Measurements from ENCODE around the gene LEO1. TPM values are rescaled to one million over a fixed set of nuclear protein-coding genes. Genes with fewer than 3 reads are reported as not detected.

Gene LEO1
- total and polyA plus RNA-seq, 4 donors, result 11.3 to 23.3 (median 13.9) TPM

GRCh38 chr15:51992953-51993352 lies 21.4 kb upstream of the LEO1 start:
- TF ChIP-seq HNF4A (conservative IDR thresholded peaks at IDR 0.05) (no peak), GABPA (IDR thresholded peaks at IDR 0.05 in 1 of 2, conservative IDR thresholded peaks at IDR 0.05 in 1 of 2) (no peak), FOXA1 (IDR thresholded peaks at IDR 0.05) (no peak), FOXA2 (IDR thresholded peaks at IDR 0.05) (no peak), MAX (IDR thresholded peaks at IDR 0.05) (no peak), EGR1 (IDR thresholded peaks at IDR 0.05; ENCODE audit: low read depth in 2 of 2) (no peak), RAD21 (IDR thresholded peaks at IDR 0.05) (no peak), YY1 (IDR thresholded peaks at IDR 0.05) (no peak), TAF1 (conservative IDR thresholded peaks at IDR 0.05) (no peak), NR2F2 (IDR thresholded peaks at IDR 0.05) (no peak)
- TF ChIP-seq, protein P1, sequence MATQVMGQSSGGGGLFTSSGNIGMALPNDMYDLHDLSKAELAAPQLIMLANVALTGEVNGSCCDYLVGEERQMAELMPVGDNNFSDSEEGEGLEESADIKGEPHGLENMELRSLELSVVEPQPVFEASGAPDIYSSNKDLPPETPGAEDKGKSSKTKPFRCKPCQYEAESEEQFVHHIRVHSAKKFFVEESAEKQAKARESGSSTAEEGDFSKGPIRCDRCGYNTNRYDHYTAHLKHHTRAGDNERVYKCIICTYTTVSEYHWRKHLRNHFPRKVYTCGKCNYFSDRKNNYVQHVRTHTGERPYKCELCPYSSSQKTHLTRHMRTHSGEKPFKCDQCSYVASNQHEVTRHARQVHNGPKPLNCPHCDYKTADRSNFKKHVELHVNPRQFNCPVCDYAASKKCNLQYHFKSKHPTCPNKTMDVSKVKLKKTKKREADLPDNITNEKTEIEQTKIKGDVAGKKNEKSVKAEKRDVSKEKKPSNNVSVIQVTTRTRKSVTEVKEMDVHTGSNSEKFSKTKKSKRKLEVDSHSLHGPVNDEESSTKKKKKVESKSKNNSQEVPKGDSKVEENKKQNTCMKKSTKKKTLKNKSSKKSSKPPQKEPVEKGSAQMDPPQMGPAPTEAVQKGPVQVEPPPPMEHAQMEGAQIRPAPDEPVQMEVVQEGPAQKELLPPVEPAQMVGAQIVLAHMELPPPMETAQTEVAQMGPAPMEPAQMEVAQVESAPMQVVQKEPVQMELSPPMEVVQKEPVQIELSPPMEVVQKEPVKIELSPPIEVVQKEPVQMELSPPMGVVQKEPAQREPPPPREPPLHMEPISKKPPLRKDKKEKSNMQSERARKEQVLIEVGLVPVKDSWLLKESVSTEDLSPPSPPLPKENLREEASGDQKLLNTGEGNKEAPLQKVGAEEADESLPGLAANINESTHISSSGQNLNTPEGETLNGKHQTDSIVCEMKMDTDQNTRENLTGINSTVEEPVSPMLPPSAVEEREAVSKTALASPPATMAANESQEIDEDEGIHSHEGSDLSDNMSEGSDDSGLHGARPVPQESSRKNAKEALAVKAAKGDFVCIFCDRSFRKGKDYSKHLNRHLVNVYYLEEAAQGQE (IDR thresholded peaks at IDR 0.05), result no peak
- DNase-seq (ENCODE audit: low spot score), result no peak
- no peaks in the 10 kb centered on the region for H3K27me3 ChIP-seq (ENCODE audit: control insufficient read depth in 4 of 4, insufficient read depth in 4 of 4, low read length in 3 of 4)
- H3K4me1 ChIP-seq (ENCODE audit: control insufficient read depth in 4 of 4, insufficient read depth in 4 of 4, low read length in 3 of 4), result no peaks in the 10 kb centered on the region
- H3K4me3 ChIP-seq (ENCODE audit: low read depth in 1 of 3, low read length in 3 of 3), result no peak overlapping the region
- H3K36me3 ChIP-seq (ENCODE audit: control insufficient read depth in 4 of 4, insufficient read depth in 3 of 4, low read depth in 1 of 4, low read length in 3 of 4), result no peaks in the 10 kb centered on the region
- no peak overlapping the region for H3K27ac ChIP-seq (ENCODE audit: low read depth in 1 of 2, low read length in 2 of 2)
- H3K9ac ChIP-seq (ENCODE audit: low read depth in 1 of 2, low read length in 2 of 2), result no peak overlapping the region
- WGBS, result 86% methylated on average over 1 of the region's 1 CpG
- H3K9me3 ChIP-seq (ENCODE audit: control insufficient read depth in 4 of 4, low read length in 3 of 4), result no peaks in the 10 kb centered on the region

- H3K4me1 ChIP-seq (ENCODE audit: control insufficient read depth in 4 of 4, insufficient read depth in 4 of 4, low read length in 3 of 4), result no peaks in the 10 kb centered on the region
- H3K27me3 ChIP-seq (ENCODE audit: control insufficient read depth in 4 of 4, insufficient read depth in 4 of 4, low read length in 3 of 4), result no peaks in the 10 kb centered on the region
- H3K4me3 ChIP-seq (ENCODE audit: low read depth in 1 of 3, low read length in 3 of 3), result no peak overlapping the region
- H3K9me3 ChIP-seq (ENCODE audit: control insufficient read depth in 4 of 4, low read length in 3 of 4), result no peaks in the 10 kb centered on the region
- H3K36me3 ChIP-seq (ENCODE audit: control insufficient read depth in 4 of 4, insufficient read depth in 3 of 4, low read depth in 1 of 4, low read length in 3 of 4), result no peaks in the 10 kb centered on the region
- TF ChIP-seq CTCF (IDR thresholded peaks at IDR 0.05; ENCODE audit: low read depth, low read length, missing input control), result no peak
- TF ChIP-seq TAF1 (conservative IDR thresholded peaks at IDR 0.05), result no peak
- TF ChIP-seq RXRA (IDR thresholded peaks at IDR 0.05), result no peak
- no peak for TF ChIP-seq FOXA1 (IDR thresholded peaks at IDR 0.05)
- no peak for TF ChIP-seq HNF4A (conservative IDR thresholded peaks at IDR 0.05)
- 85% methylated on average over 4 of the region's 4 CpGs for WGBS
- H3K27ac ChIP-seq (ENCODE audit: low read depth in 1 of 2, low read length in 2 of 2), result no peak overlapping the region
- DNase-seq (ENCODE audit: low spot score), result no peak
- H3K9ac ChIP-seq (ENCODE audit: low read depth in 1 of 2, low read length in 2 of 2), result no peak overlapping the region
These were observed 19.6 kb upstream of the LEO1 start for GRCh38 chr15:51991141-51991540.

DNA sequence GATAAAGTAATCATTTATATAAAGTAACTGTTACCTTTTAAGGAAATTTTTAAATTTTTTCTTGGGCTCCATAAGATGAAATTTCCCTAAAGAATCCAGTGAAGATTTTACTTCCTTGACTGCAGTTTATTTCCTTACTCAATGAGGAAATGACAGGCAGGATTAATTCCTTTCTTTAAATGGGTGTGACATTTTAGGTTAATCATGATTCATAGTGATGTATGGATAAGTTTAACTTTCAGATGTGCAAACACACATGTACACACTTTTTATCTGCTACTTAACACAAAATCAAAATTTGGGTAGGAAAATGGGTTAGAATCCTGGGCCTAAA lies 11.2 kb upstream of the LEO1 start:
- Histone ChIP-seq H3K9ac (ENCODE audit: low read depth in 1 of 2, low read length in 2 of 2) (no peak overlapping the region), H3K4me3 (ENCODE audit: low read depth in 1 of 3, low read length in 3 of 3) (no peak overlapping the region), H3K9me3 (ENCODE audit: control insufficient read depth in 4 of 4, low read length in 3 of 4) (no peaks in the 10 kb centered on the region), H3K27ac (ENCODE audit: low read depth in 1 of 2, low read length in 2 of 2) (no peak overlapping the region), H3K36me3 (ENCODE audit: control insufficient read depth in 4 of 4, insufficient read depth in 3 of 4, low read depth in 1 of 4, low read length in 3 of 4) (no peaks in the 10 kb centered on the region), H3K4me1 (ENCODE audit: control insufficient read depth in 4 of 4, insufficient read depth in 4 of 4, low read length in 3 of 4) (peaks cover 0 to 11% (median 10%) of the 10 kb centered on the region in 4 donors), H3K27me3 (ENCODE audit: control insufficient read depth in 4 of 4, insufficient read depth in 4 of 4, low read length in 3 of 4) (no peaks in the 10 kb centered on the region)
- TF ChIP-seq HNF4G (IDR thresholded peaks at IDR 0.05), result no peak
- TF ChIP-seq NR2F2 (IDR thresholded peaks at IDR 0.05), result no peak
- no peak for TF ChIP-seq JUND (IDR thresholded peaks at IDR 0.05)
- TF ChIP-seq TAF1 (conservative IDR thresholded peaks at IDR 0.05), result no peak
- TF ChIP-seq RXRA (IDR thresholded peaks at IDR 0.05), result no peak
- no peak for TF ChIP-seq MAX (IDR thresholded peaks at IDR 0.05)
- DNase-seq (ENCODE audit: low spot score), result no peak

Measured in liver (tissue), 9 donors.